ENCODE results near the gene MYO1F.
"Not testable (repeated sequence)": the region's sequence is repeated elsewhere in the genome, so short reads cannot be mapped to it uniquely, and the experiment has no call there.

Gene MYO1F

GRCh38 chr19:8561075-8561764 is 16.0 kb downstream of the MYO1F start:
- DNase-seq, result no peak

- DNase-seq, result no peak
Measured at GRCh38 chr19:8558325-8558724, 18.9 kb downstream of the MYO1F start.

GRCh38 chr19:8557642-8558238 is 19.5 kb downstream of the MYO1F start:
- DNase-seq, result no peak

- DNase-seq, result not testable (repeated sequence)
Measured at GRCh38 chr19:8553729-8554128, 23.5 kb downstream of the MYO1F start.

- DNase-seq, result peak; percentile 58
Measured at GRCh38 chr19:8552810-8553209, 24.4 kb downstream of the MYO1F start.

GRCh38 chr19:8550070-8550469 is 27.2 kb downstream of the MYO1F start:
- DNase-seq, result no peak

GRCh38 chr19:8545743-8546142 is 31.5 kb downstream of the MYO1F start:
- DNase-seq, result no peak

- DNase-seq, result no peak
Measured at GRCh38 chr19:8544168-8544567, 33.1 kb downstream of the MYO1F start.

GRCh38 chr19:8539621-8540149 is 37.6 kb downstream of the MYO1F start:
- DNase-seq, result no peak

GRCh38 chr19:8537099-8537498 is 40.1 kb downstream of the MYO1F start:
- no peak for DNase-seq

GRCh38 chr19:8536282-8536681 is 41.0 kb downstream of the MYO1F start:
- DNase-seq, result no peak

- no peak for DNase-seq
Measured at GRCh38 chr19:8532225-8532624, 45.0 kb downstream of the MYO1F start.

- DNase-seq, result no peak
Measured at GRCh38 chr19:8531470-8531869, 45.8 kb downstream of the MYO1F start.

- no peak for DNase-seq
Measured at GRCh38 chr19:8530061-8530679, 47.1 kb downstream of the MYO1F start.

- no peak for DNase-seq
Measured at GRCh38 chr19:8529369-8530006, 47.8 kb downstream of the MYO1F start.

GRCh38 chr19:8528500-8528899 is 48.7 kb downstream of the MYO1F start:
- no peak for DNase-seq

- DNase-seq, result peak; percentile 89
Measured at GRCh38 chr19:8526345-8527091, 50.7 kb downstream of the MYO1F start.

- DNase-seq, result no peak
Measured at GRCh38 chr19:8525401-8525684, 51.9 kb downstream of the MYO1F start.

- DNase-seq, result no peak
Measured at GRCh38 chr19:8519388-8519787, 57.9 kb downstream of the MYO1F start.

GRCh38 chr19:8518536-8518935 is 58.7 kb downstream of the MYO1F start:
- no peak for DNase-seq

- DNase-seq, result no peak
Measured at GRCh38 chr19:8517551-8518442, 59.4 kb downstream of the MYO1F start.

GRCh38 chr19:8515317-8515716 is 61.9 kb downstream of the MYO1F start:
- no peak for DNase-seq

Measured in NCI-H82 (cell line).